HCEC 1CT (cell line): ENCODE data around the gene MYLK.

Experiments used
- DNase-seq: peaks from one replicate; pipeline ENCODE4 v3.0.0-alpha.2; 2017

Gene MYLK

DNA sequence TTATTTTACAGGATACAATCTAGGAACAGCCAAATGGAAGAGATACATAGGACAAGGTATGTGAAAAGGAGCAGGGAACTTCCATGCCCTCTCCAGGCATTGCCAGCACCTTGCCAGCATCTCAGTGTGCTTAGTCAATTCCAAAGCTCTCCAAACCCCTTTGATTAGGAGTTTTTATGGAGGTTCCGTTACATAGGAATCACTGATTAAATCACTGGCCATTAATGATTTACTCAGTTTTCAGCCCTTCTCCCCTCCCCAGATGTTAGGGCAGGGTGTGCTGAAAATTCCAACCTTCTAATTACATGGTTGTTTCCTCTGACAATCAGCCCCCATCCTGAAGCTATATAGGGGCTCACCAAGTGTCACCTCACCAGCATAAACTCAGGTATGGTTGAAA lies 11.5 kb downstream of the MYLK start:
- no peak for DNase-seq

- no peak for DNase-seq
These were observed 12.2 kb downstream of the MYLK start for GRCh38 chr3:123871946-123872345.

- peak; percentile 26 for DNase-seq
These were observed 14.1 kb downstream of the MYLK start for GRCh38 chr3:123870033-123870432.

GRCh38 chr3:123869165-123869564 lies 15.0 kb downstream of the MYLK start:
- no peak for DNase-seq

DNA sequence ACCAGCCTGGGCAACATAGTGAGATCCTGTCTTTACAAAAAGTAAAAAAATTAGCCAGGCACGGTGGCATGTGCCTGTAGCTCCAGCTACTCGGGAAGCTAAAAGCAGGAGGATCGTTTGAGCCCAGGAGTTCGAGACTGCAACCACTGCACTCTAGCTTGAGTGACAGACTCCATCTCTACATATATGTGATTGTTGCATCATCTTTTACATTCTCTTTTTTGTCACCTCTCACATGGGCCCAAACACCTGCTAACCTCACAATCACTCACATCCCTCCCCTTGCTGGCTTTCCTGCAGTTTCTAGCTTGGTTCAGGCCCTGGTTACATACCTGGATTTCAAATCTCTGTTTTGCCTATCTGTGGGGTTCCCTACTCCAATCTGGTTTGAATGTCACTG lies 19.4 kb downstream of the MYLK start:
- no peak for DNase-seq

DNA sequence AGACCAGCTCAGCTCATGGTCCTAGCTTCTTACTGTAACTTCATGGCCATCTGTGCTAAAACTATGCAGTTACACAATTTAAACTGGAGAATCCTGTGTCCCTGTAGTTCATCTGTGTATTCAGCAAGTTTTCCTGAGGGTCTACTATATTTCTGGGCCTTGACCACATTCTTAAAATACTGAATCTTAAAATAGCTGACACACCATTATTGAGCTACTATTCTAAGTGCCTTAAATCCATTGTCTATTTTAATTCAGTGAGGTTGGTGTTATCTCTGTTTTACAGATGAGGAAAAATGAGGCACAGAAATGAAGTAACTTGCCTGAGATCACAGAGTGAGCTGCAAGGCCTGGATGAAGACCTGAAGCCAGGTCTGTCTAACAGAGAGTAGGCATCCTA lies 22.0 kb downstream of the MYLK start:
- no peak for DNase-seq

- no peak for DNase-seq
These were observed 22.9 kb downstream of the MYLK start for GRCh38 chr3:123861081-123861836.

DNA sequence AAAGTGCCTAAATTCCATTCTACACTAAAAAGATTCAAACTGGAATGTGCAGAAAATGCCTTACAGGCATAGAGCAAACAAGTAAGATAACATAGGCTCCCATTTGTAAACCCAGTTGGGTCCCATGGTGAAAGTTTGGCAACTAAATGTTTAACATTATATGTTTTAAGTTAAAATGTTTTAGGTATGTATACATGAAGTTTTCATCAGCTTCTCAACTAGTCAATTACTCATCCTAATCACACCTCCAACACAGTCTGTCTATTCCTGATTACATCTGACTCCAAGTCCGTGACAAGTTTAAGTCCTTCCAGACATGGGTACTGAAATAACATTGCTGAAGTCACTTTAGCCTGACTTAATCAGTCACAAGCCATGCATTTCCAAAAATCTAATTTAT lies 25.0 kb downstream of the MYLK start:
- DNase-seq = no peak

GRCh38 chr3:123854905-123855304 lies 29.2 kb downstream of the MYLK start:
- no peak for DNase-seq

- no peak for DNase-seq
These were observed 30.3 kb downstream of the MYLK start for GRCh38 chr3:123853686-123854372.

DNA sequence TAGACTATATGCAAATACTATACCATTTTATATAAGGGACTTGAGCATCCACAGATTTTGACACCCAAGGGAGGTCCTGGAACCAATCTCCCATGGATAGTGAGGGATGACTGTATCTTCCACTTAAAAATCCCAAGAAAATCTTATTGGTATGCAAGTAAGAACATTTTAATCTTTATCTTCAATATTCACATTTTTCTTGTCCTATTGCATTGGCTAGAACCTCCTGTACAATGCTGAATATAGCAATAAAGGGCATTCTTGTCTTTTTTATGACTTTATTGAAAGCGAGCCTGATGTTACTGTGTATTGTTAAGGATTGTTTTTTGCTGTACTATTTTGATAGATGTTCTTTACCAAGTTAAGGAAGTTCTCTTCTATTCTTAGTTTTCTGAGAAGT lies 36.9 kb downstream of the MYLK start:
- no peak for DNase-seq

DNA sequence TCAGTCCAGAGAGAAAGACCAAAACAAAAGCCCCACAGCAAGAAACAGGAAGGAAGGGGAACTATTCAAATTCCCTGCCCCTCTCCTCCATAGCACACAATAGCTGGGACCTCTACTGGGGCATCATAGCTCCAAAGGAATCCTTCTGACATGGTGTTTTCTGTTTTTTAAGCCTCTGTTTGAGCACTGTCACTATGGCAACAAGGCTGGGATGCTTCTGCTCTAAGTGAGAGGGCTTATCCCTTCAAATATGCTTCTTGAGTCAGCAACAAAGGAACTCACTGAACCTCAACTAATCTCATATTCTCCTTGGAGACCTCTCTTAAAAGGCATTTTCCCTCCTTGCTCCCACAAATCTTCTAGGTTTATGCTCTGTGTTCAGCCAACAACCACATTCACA lies 40.5 kb downstream of the MYLK start:
- DNase-seq = peak; percentile 18

- DNase-seq = no peak
These were observed 41.4 kb downstream of the MYLK start for GRCh38 chr3:123842711-123843110.

- DNase-seq = peak; percentile 20
These were observed 42.5 kb downstream of the MYLK start for GRCh38 chr3:123841476-123842238.

GRCh38 chr3:123840961-123841360 lies 43.2 kb downstream of the MYLK start:
- DNase-seq = no peak

GRCh38 chr3:123837858-123838257 lies 46.3 kb downstream of the MYLK start:
- no peak for DNase-seq

DNA sequence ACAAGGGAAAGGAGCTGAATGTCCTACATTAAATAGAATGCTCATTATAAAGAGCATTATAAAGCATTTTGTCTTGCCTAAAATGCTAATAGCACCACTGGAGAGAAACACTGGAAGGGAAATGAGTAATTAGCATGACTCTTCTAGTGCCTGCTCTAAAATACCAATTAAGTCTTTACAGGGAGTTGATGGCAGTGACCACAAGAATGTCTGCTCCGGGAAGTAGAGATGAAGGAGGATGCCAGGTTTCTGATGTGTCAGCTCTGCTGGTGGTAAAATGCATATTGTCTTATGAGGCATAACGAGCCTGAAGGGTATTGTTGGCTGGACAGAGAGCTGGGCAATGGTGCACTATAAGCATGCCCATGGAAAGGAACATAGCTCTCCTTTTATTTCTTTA lies 49.5 kb downstream of the MYLK start:
- DNase-seq = peak; percentile 97

GRCh38 chr3:123833398-123833785 lies 50.7 kb downstream of the MYLK start:
- DNase-seq = peak; percentile 38

- no peak for DNase-seq
These were observed 51.3 kb downstream of the MYLK start for GRCh38 chr3:123832692-123833397.

DNA sequence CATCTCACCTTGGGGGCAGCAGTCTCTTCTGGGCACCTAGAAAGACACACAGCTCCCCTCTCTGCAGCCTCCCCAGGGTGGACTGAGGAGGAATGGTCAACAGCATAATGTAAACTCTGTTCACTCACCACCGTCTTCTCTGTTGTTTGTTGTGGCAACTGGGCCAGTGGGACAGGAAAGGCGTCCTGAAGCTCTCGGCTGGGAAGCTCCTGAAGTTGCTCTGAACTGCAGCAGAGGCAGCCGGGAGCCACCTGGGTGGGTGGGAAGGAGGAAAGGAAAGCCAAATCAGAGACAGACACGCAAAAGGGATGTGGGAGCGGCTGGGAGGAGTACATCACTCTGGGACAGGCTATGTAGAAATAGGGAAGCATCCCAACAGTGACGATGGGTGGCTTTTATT lies 52.7 kb downstream of the MYLK start:
- DNase-seq = no peak

DNA sequence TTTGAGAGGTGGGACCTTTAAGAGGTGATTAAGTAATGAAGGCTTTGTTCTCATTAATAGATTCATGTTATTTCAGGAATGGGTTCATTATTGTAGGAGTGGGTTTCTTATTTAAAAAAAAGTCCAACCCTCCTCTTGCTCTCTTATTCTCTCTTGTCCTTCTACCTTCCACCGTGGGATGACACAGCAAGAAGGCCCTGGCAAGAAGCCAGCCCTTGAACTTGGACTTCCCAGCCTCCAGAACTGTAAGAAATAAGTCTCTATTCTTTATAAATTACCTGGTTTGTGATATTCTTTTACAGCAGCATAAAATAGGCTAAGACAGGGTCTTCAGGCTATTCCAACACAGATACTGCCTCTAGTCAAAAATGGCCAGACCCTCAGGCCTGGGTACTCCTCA lies 62.2 kb downstream of the MYLK start:
- DNase-seq = no peak

GRCh38 chr3:123819949-123820348 lies 64.2 kb downstream of the MYLK start:
- DNase-seq = no peak

- DNase-seq = peak; percentile 46
These were observed 65.2 kb downstream of the MYLK start for GRCh38 chr3:123818921-123819429.
